Measurements from ENCODE around the gene PRLR. TPM values are rescaled to one million over a fixed set of nuclear protein-coding genes. Genes with fewer than 3 reads are reported as not detected.
A peak's percentile ranks its signal among the peaks of the same experiment; 100 is the strongest.

The PRLR gene
- total and polyA plus RNA-seq, 2 of the 13 experiments (the other 11 are each of a cell fraction or from before 2014, with no cell fraction given), result 12.2 to 13.3 TPM

DNA sequence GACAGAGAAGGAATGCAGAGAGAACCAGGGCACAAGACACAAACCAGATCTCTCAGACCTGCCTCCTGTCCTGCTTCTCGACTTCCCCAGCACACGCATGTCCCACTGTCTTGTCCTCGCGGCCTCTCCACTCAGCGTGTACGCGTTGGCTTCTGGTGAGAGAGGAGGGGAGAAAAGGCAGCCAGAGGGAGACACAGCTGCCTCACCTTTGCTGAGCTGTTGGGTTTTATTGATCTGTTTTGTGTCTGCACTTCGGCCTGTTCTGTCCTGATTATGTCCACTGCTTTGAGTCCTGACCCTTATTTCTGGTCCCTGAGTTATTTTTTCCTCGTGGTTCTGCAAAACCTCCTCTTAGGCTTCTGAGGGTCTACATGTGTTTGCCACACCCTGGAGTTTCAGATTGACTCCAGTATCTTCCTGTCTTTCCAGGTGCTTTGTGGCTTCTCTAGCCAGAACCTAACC, 95.0 kb downstream of the PRLR start (continued):
- TF ChIP-seq, protein P1, sequence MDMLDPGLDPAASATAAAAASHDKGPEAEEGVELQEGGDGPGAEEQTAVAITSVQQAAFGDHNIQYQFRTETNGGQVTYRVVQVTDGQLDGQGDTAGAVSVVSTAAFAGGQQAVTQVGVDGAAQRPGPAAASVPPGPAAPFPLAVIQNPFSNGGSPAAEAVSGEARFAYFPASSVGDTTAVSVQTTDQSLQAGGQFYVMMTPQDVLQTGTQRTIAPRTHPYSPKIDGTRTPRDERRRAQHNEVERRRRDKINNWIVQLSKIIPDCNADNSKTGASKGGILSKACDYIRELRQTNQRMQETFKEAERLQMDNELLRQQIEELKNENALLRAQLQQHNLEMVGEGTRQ (IDR thresholded peaks at IDR 0.05; ENCODE audit: low read depth, low read length), result no peak
- TF ChIP-seq, protein P1 (CRISPR knock-in tag; IDR thresholded peaks at IDR 0.05; ENCODE audit: borderline replicate concordance), result no peak
- TF ChIP-seq EHMT2 (IDR thresholded peaks at IDR 0.05; ENCODE audit: borderline replicate concordance, low read depth, low read length) (no peak; the same call in 1 of the 2 replicates), ZBTB21 (CRISPR knock-in tag; IDR thresholded peaks at IDR 0.05) (no peak), RBFOX2 (IDR thresholded peaks at IDR 0.05; ENCODE audit: low read depth, low read length) (no peak), ZFP36L2 (CRISPR knock-in tag; IDR thresholded peaks at IDR 0.05) (no peak), FOXO1 (CRISPR knock-in tag; IDR thresholded peaks at IDR 0.05) (peak; percentile 59; the same call in 1 of the 2 replicates), KDM5B (CRISPR knock-in tag; IDR thresholded peaks at IDR 0.05; ENCODE audit: borderline replicate concordance) (peak; percentile 64; the same call in 1 of the 2 replicates), ARHGAP35 (CRISPR knock-in tag; IDR thresholded peaks at IDR 0.05; ENCODE audit: borderline replicate concordance) (no peak), KAT7 (CRISPR knock-in tag; IDR thresholded peaks at IDR 0.05; ENCODE audit: borderline replicate concordance) (0 out of 2 replicates have a peak, but pooled peaks have one; percentile 50), ZNF24 (IDR thresholded peaks at IDR 0.05) (no peak), POLR2AphosphoS2 (IDR thresholded peaks at IDR 0.05; ENCODE audit: low read depth, low read length) (no peak), POGZ (CRISPR knock-in tag; IDR thresholded peaks at IDR 0.05) (peak; percentile 95), ZNF598 (CRISPR knock-in tag; IDR thresholded peaks at IDR 0.05; ENCODE audit: borderline replicate concordance) (0 out of 2 replicates have a peak, but pooled peaks have one; percentile 9), TEAD2 (CRISPR knock-in tag; IDR thresholded peaks at IDR 0.05) (no peak)
- TF ChIP-seq, protein P2, sequence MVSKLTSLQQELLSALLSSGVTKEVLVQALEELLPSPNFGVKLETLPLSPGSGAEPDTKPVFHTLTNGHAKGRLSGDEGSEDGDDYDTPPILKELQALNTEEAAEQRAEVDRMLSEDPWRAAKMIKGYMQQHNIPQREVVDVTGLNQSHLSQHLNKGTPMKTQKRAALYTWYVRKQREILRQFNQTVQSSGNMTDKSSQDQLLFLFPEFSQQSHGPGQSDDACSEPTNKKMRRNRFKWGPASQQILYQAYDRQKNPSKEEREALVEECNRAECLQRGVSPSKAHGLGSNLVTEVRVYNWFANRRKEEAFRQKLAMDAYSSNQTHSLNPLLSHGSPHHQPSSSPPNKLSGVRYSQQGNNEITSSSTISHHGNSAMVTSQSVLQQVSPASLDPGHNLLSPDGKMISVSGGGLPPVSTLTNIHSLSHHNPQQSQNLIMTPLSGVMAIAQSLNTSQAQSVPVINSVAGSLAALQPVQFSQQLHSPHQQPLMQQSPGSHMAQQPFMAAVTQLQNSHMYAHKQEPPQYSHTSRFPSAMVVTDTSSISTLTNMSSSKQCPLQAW (CRISPR knock-in tag; IDR thresholded peaks at IDR 0.05), result peak; percentile 72
- TF ChIP-seq, protein P3, sequence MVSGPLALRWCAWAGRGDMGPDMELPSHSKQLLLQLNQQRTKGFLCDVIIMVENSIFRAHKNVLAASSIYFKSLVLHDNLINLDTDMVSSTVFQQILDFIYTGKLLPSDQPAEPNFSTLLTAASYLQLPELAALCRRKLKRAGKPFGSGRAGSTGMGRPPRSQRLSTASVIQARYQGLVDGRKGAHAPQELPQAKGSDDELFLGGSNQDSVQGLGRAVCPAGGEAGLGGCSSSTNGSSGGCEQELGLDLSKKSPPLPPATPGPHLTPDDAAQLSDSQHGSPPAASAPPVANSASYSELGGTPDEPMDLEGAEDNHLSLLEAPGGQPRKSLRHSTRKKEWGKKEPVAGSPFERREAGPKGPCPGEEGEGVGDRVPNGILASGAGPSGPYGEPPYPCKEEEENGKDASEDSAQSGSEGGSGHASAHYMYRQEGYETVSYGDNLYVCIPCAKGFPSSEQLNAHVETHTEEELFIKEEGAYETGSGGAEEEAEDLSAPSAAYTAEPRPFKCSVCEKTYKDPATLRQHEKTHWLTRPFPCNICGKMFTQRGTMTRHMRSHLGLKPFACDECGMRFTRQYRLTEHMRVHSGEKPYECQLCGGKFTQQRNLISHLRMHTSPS (CRISPR knock-in tag; IDR thresholded peaks at IDR 0.05; ENCODE audit: low read depth), result no peak
- TF ChIP-seq, protein P4, sequence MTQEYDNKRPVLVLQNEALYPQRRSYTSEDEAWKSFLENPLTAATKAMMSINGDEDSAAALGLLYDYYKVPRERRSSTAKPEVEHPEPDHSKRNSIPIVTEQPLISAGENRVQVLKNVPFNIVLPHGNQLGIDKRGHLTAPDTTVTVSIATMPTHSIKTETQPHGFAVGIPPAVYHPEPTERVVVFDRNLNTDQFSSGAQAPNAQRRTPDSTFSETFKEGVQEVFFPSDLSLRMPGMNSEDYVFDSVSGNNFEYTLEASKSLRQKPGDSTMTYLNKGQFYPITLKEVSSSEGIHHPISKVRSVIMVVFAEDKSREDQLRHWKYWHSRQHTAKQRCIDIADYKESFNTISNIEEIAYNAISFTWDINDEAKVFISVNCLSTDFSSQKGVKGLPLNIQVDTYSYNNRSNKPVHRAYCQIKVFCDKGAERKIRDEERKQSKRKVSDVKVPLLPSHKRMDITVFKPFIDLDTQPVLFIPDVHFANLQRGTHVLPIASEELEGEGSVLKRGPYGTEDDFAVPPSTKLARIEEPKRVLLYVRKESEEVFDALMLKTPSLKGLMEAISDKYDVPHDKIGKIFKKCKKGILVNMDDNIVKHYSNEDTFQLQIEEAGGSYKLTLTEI (CRISPR knock-in tag; conservative IDR thresholded peaks at IDR 0.05), result no peak
- TF ChIP-seq, protein P5, sequence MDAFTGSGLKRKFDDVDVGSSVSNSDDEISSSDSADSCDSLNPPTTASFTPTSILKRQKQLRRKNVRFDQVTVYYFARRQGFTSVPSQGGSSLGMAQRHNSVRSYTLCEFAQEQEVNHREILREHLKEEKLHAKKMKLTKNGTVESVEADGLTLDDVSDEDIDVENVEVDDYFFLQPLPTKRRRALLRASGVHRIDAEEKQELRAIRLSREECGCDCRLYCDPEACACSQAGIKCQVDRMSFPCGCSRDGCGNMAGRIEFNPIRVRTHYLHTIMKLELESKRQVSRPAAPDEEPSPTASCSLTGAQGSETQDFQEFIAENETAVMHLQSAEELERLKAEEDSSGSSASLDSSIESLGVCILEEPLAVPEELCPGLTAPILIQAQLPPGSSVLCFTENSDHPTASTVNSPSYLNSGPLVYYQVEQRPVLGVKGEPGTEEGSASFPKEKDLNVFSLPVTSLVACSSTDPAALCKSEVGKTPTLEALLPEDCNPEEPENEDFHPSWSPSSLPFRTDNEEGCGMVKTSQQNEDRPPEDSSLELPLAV (CRISPR knock-in tag; conservative IDR thresholded peaks at IDR 0.05; ENCODE audit: low read depth), result no peak
- TF ChIP-seq, protein P6, sequence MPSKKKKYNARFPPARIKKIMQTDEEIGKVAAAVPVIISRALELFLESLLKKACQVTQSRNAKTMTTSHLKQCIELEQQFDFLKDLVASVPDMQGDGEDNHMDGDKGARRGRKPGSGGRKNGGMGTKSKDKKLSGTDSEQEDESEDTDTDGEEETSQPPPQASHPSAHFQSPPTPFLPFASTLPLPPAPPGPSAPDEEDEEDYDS (CRISPR knock-in tag; IDR thresholded peaks at IDR 0.05), result peak; percentile 38; the same call in 1 of the 2 replicates
